ENCODE data around the gene SLC4A3. TPM values are rescaled to one million over a fixed set of nuclear protein-coding genes. Genes with fewer than 3 reads are reported as not detected.

Gene SLC4A3
- total and polyA plus RNA-seq, 2 of the 8 experiments (the other 6 are each of a cell fraction or from before 2014, with no cell fraction given) = 4.8 to 7.4 TPM

- Histone ChIP-seq H2BK20ac (ENCODE audit: low read length) (no peak overlapping the region), H2BK5ac (ENCODE audit: low read depth, low read length) (no peak overlapping the region), H3K79me2 (ENCODE audit: control insufficient read depth in 1 of 2, insufficient read depth in 2 of 2, low read length in 2 of 2) (no peaks in the 10 kb centered on the region), H3K9ac (replicated peaks in 1 of 4; ENCODE audit: extremely low read depth in 1 of 4, low read depth in 3 of 4, low read length in 3 of 4) (no peak overlapping the region), H3K23ac (ENCODE audit: insufficient read length) (no peak overlapping the region), H3K4me1 (replicated peaks in 1 of 4; ENCODE audit: control insufficient read depth in 3 of 4, insufficient read depth in 4 of 4, low read length in 3 of 4) (peaks cover 0 to 5% (median 2%) of the 10 kb centered on the region in 4 experiments; a peak in 3 of 7 replicates), H3K4me3 (ENCODE audit: extremely low read depth in 1 of 4, insufficient read depth in 2 of 4, low read depth in 3 of 4, low read length in 4 of 4) (no peak overlapping the region), H4K20me1 (replicated peaks in 1 of 2; ENCODE audit: control insufficient read depth in 1 of 2, insufficient read depth in 2 of 2, low read length in 2 of 2) (no peaks in the 10 kb centered on the region), H4K8ac (ENCODE audit: extremely low read depth, insufficient read depth, low read length) (no peak overlapping the region), H3K4me2 (ENCODE audit: insufficient read depth in 1 of 2, low read depth in 2 of 2, low read length in 2 of 2) (no peak overlapping the region), H3K79me1 (ENCODE audit: low read depth, low read length) (no peaks in the 10 kb centered on the region), H2AFZ (ENCODE audit: low read length) (no peak overlapping the region), H3K23me2 (ENCODE audit: low read depth, low read length) (no peaks in the 10 kb centered on the region), H2AK5ac (ENCODE audit: low read depth, low read length) (no peak overlapping the region), H3K18ac (ENCODE audit: extremely low read depth, low read length) (no peak overlapping the region), H3K56ac (replicated peaks; ENCODE audit: insufficient read length, low read depth, low read length) (no peak overlapping the region), H3K9me3 (ENCODE audit: insufficient read depth in 2 of 2, low read depth in 1 of 2, low read length in 1 of 2) (no peaks in the 10 kb centered on the region), H4K91ac (replicated peaks; ENCODE audit: insufficient read length, low read length) (no peak overlapping the region), H3K27ac (ENCODE audit: low read depth, low read length) (no peak overlapping the region), H3K27me3 (replicated peaks in 1 of 4; ENCODE audit: control insufficient read depth in 3 of 4, extremely low read depth in 1 of 4, insufficient read depth in 3 of 4, low read length in 3 of 4) (no peaks in the 10 kb centered on the region), H2BK15ac (ENCODE audit: low read length) (peak overlapping the region; percentile 65; the same call in 1 of the 2 replicates), H3K4ac (replicated peaks; ENCODE audit: insufficient read length, low read depth, low read length) (peak overlapping the region; percentile 35), H2BK12ac (ENCODE audit: low read depth, low read length) (no peak overlapping the region), H3K36me3 (ENCODE audit: control insufficient read depth in 2 of 4, insufficient read depth in 4 of 4, low read length in 3 of 4) (no peaks in the 10 kb centered on the region), H2BK120ac (replicated peaks; ENCODE audit: low read depth, low read length) (no peak overlapping the region), H4K5ac (ENCODE audit: insufficient read length, low read depth, low read length) (no peak overlapping the region), H3K14ac (ENCODE audit: insufficient read length) (no peak overlapping the region)
- WGBS, 2 experiments (ENCODE audit: extremely low coverage in 1 of 2, insufficient coverage in 1 of 2, insufficient read length in 1 of 2, insufficient replicate concordance in 2 of 2, low coverage in 1 of 2, low lambda C conversion rate in 2 of 2, missing lambda C conversion rate in 1 of 2) = 86% methylated on average over 7 of the region's 8 CpGs; no CpG with 5 or more reads in 1 of the 2 experiments
- TF ChIP-seq EGR1 (IDR thresholded peaks at IDR 0.05; ENCODE audit: borderline replicate concordance, low read depth, low read length) (peak; percentile 66; the same call in 1 of the 2 replicates), POLR2AphosphoS5 (IDR thresholded peaks at IDR 0.05; ENCODE audit: low read depth, low read length) (no peak), SIRT6 (IDR thresholded peaks at IDR 0.05; ENCODE audit: low read length) (no peak), HDAC6 (IDR thresholded peaks at IDR 0.05; ENCODE audit: low read depth, low read length) (no peak)
- TF ChIP-seq, protein P1, sequence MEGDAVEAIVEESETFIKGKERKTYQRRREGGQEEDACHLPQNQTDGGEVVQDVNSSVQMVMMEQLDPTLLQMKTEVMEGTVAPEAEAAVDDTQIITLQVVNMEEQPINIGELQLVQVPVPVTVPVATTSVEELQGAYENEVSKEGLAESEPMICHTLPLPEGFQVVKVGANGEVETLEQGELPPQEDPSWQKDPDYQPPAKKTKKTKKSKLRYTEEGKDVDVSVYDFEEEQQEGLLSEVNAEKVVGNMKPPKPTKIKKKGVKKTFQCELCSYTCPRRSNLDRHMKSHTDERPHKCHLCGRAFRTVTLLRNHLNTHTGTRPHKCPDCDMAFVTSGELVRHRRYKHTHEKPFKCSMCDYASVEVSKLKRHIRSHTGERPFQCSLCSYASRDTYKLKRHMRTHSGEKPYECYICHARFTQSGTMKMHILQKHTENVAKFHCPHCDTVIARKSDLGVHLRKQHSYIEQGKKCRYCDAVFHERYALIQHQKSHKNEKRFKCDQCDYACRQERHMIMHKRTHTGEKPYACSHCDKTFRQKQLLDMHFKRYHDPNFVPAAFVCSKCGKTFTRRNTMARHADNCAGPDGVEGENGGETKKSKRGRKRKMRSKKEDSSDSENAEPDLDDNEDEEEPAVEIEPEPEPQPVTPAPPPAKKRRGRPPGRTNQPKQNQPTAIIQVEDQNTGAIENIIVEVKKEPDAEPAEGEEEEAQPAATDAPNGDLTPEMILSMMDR (IDR thresholded peaks at IDR 0.05; ENCODE audit: control extremely low read depth in 1 of 3, insufficient read depth in 1 of 3, low read depth in 1 of 3, low read length in 3 of 3) = peak in 2 of 3 experiments; percentile 1 to 9; a peak in 2 of 4 replicates
- FAIRE-seq (no peak), DNase-seq (ENCODE audit: low read depth in 1 of 2, low spot score in 2 of 2) (no peak)
- ChIA-PET POLR2A (ENCODE audit: partially characterized antibody) (interaction anchor here (0.6 to 1.4 kb wide), 4 partner anchors 12 to 113 kb away, joined by 3 to 4 read pairs (median 4); partner anchors contain the start of gene TMEM198), CTCF (ENCODE audit: partially characterized antibody) (interaction anchor here (0.9 to 5.2 kb wide), 8 partner anchors 8 to 107 kb away, joined by 3 to 34 read pairs (median 5); partner anchors contain the start of genes CHPF and TMEM198)
Observed at GRCh38 chr2:219650426-219651248, 23.2 kb downstream of the SLC4A3 start.
